ENCODE data around the gene STOM. TPM values are rescaled to one million over a fixed set of nuclear protein-coding genes. Genes with fewer than 3 reads are reported as not detected.

STOM gene
- total and polyA plus RNA-seq, 2 of the 8 experiments (the other 6 are each of a cell fraction or from before 2014, with no cell fraction given), result 25.2 to 60.4 TPM

GRCh38 chr9:121297389-121297788, 72.7 kb downstream of the STOM start (continued):
- TF ChIP-seq BACH1 (IDR thresholded peaks at IDR 0.05; ENCODE audit: low read length) (no peak), TEAD4 (IDR thresholded peaks at IDR 0.05; ENCODE audit: low read depth, low read length) (no peak), SP4 (IDR thresholded peaks at IDR 0.05; ENCODE audit: low read length) (no peak)
